Dendritic cell treated with granulocyte-macrophage colony-stimulating factor and Interleukin-4, amounts not matched to agents 40 ng/mL and 50 ng/mL, for 4 days (primary cell): ENCODE results near the gene ICE1.
"Not testable (repeated sequence)": the region's sequence is repeated elsewhere in the genome, so short reads cannot be mapped to it uniquely, and the experiment has no call there.

Experiments used
- H3K27ac Mint-ChIP-seq: one replicate; pipeline ENCODE4 v1.8.0; 2022; ENCODE audit warnings: mild to moderate bottlenecking, mixed read lengths
- H3K27me3 Mint-ChIP-seq: one replicate; pipeline ENCODE4 v1.8.0; 2022; ENCODE audit warnings: mild to moderate bottlenecking, mixed read lengths
- H3K36me3 Mint-ChIP-seq: one replicate; pipeline ENCODE4 v1.8.0; 2022; ENCODE audit warnings: low read depth, mixed read lengths
- H3K4me1 Mint-ChIP-seq: one replicate; pipeline ENCODE4 v1.8.0; 2022; ENCODE audit warnings: low read depth, mixed read lengths
- H3K4me3 Mint-ChIP-seq: one replicate; pipeline ENCODE4 v1.8.0; 2022; ENCODE audit warnings: mild to moderate bottlenecking, moderate library complexity, mixed read lengths
- H3K9me3 Mint-ChIP-seq: one replicate; pipeline ENCODE4 v1.8.0; 2022; ENCODE audit warnings: mixed read lengths
- intact Hi-C: fragments of 100-400 bp; cut with micrococcal nuclease; formaldehyde crosslinking; loops from one replicate; pipeline ENCODE4 v1.15.0; 2022

Gene ICE1

GRCh38 chr5:5479578-5479977, 57.1 kb downstream of the ICE1 start:
- H3K9me3 Mint-ChIP-seq, intact Hi-C loops, H3K27me3 Mint-ChIP-seq, H3K4me3 Mint-ChIP-seq, H3K4me1 Mint-ChIP-seq, H3K27ac Mint-ChIP-seq: not testable (repeated sequence)
- peaks cover 58% of the 10 kb centered on the region for H3K36me3 Mint-ChIP-seq

DNA sequence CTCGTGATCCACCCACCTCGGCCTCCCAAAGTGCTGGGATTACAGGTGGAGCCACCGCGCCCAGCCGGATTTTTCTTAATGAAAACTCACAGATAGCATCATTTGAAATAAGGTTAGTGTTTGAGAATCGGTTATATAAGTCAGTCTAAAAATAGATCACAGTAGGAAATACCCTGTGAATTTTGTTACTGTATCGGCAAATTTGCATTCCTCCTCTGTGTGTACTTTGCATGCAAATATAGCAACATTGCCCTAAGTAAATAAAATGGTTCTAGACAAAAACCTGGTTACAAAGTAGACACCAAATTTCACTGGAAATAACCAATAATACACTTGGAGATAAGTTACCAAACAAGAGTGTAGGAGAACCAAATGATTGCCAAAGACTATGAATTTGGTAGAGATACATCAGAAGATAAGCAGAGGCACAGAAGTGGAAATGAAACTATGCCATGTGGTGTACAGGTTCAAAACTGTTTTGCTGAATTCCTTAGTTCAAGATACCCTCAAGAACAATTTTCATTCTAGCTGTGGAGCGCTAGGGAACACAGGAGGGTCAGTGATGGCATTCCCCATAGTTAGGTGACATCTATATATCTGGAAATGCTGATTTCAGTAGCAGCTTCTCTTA, 58.1 kb downstream of the ICE1 start:
- H3K27ac Mint-ChIP-seq, result no peak overlapping the region
- H3K36me3 Mint-ChIP-seq, result peaks cover 51% of the 10 kb centered on the region
- H3K4me3 Mint-ChIP-seq, result no peak overlapping the region
- intact Hi-C loops, result no loop called here
- H3K9me3 Mint-ChIP-seq, result no peaks in the 10 kb centered on the region
- no peaks in the 10 kb centered on the region for H3K4me1 Mint-ChIP-seq
- H3K27me3 Mint-ChIP-seq, result no peaks in the 10 kb centered on the region

- intact Hi-C loops, result no loop called here
- no peak overlapping the region for H3K27ac Mint-ChIP-seq
- no peaks in the 10 kb centered on the region for H3K9me3 Mint-ChIP-seq
- no peaks in the 10 kb centered on the region for H3K4me1 Mint-ChIP-seq
- peaks cover 50% of the 10 kb centered on the region for H3K36me3 Mint-ChIP-seq
- no peak overlapping the region for H3K4me3 Mint-ChIP-seq
- H3K27me3 Mint-ChIP-seq, result no peaks in the 10 kb centered on the region
Measured at GRCh38 chr5:5481206-5481605, 58.7 kb downstream of the ICE1 start.

GRCh38 chr5:5481633-5482032, 59.2 kb downstream of the ICE1 start:
- no peak overlapping the region for H3K27ac Mint-ChIP-seq
- H3K36me3 Mint-ChIP-seq, result peaks cover 48% of the 10 kb centered on the region
- H3K4me3 Mint-ChIP-seq, result no peak overlapping the region
- H3K9me3 Mint-ChIP-seq, result no peaks in the 10 kb centered on the region
- no peaks in the 10 kb centered on the region for H3K27me3 Mint-ChIP-seq
- intact Hi-C loops, result no loop called here
- H3K4me1 Mint-ChIP-seq, result no peaks in the 10 kb centered on the region

- no peak overlapping the region for H3K27ac Mint-ChIP-seq
Measured at GRCh38 chr5:5483350-5483749, 60.9 kb downstream of the ICE1 start.

DNA sequence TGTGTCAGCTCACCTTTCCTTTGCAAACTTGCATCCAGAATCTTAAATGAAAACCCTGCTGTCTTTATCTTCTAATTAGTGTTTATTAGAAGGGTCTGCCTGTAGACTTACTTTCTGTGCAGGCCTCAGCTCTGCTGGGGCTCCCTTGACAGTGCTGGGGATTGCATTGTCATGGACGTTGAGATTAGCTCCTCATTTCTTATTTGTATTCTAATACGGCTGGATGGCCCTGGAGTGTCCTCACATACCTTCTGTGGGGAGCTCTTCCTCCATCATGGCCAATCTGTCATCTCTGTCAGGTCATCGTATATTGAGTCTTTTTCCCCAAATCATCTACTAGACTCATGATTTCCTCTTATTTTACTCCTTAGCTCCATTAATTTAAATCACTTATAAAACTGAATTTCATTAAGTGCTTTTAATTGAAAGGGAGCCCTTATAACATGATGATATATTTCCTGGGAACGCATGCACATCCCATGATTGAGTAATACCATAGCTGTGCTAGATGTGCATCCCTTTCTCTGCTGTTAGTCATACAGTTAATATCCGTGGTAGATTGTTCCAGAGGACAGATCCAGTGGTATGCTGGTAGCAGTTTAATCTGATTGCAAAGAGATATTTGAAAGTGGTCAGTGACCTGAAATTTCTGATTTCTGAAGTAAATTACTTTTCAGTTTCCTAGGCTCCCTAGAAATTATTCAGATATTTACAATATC, 61.6 kb downstream of the ICE1 start:
- Mint-ChIP-seq H3K4me1 (no peaks in the 10 kb centered on the region), H3K27ac (no peak overlapping the region), H3K4me3 (no peak overlapping the region), H3K27me3 (no peaks in the 10 kb centered on the region), H3K36me3 (peaks cover 44% of the 10 kb centered on the region), H3K9me3 (no peaks in the 10 kb centered on the region)
- intact Hi-C loops, result no loop called here

More at GRCh38 chr5:5483350-5483749, 60.9 kb downstream of the ICE1 start:
- Mint-ChIP-seq H3K9me3 (no peaks in the 10 kb centered on the region), H3K4me3 (no peak overlapping the region), H3K27me3 (no peaks in the 10 kb centered on the region), H3K4me1 (no peaks in the 10 kb centered on the region), H3K36me3 (peaks cover 42% of the 10 kb centered on the region)
- intact Hi-C loops, result no loop called here

DNA sequence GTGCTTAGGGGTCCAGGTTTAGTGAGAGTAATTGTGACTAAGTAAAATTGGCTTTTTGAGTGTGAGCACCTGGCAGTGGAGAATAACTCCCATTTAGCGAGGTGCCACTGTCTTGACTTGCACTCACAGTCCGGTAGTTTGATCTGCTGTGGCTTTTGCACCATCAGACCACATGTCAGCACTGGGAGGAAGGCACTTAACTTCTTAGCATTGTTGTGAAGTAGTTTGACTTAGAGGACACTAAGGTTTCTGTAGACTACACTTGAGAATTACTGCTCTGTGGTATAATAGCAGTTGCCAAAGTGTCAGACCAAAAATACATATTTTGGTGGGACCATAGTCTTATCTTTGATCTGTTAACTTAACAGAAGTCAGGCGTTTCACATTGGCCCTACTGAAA, 63.6 kb downstream of the ICE1 start:
- no peaks in the 10 kb centered on the region for H3K9me3 Mint-ChIP-seq
- H3K4me1 Mint-ChIP-seq, result no peaks in the 10 kb centered on the region
- no peaks in the 10 kb centered on the region for H3K27me3 Mint-ChIP-seq
- no peak overlapping the region for H3K27ac Mint-ChIP-seq
- intact Hi-C loops, result no loop called here
- peaks cover 58% of the 10 kb centered on the region for H3K36me3 Mint-ChIP-seq
- no peak overlapping the region for H3K4me3 Mint-ChIP-seq

GRCh38 chr5:5487585-5488360, 65.3 kb downstream of the ICE1 start:
- H3K27ac Mint-ChIP-seq, result no peak overlapping the region
- H3K36me3 Mint-ChIP-seq, result peaks cover 51% of the 10 kb centered on the region
- no peak overlapping the region for H3K4me3 Mint-ChIP-seq
- H3K9me3 Mint-ChIP-seq, result no peaks in the 10 kb centered on the region
- peaks cover 3% of the 10 kb centered on the region for H3K27me3 Mint-ChIP-seq
- H3K4me1 Mint-ChIP-seq, result peaks cover 15% of the 10 kb centered on the region
- intact Hi-C loops, result no loop called here

DNA sequence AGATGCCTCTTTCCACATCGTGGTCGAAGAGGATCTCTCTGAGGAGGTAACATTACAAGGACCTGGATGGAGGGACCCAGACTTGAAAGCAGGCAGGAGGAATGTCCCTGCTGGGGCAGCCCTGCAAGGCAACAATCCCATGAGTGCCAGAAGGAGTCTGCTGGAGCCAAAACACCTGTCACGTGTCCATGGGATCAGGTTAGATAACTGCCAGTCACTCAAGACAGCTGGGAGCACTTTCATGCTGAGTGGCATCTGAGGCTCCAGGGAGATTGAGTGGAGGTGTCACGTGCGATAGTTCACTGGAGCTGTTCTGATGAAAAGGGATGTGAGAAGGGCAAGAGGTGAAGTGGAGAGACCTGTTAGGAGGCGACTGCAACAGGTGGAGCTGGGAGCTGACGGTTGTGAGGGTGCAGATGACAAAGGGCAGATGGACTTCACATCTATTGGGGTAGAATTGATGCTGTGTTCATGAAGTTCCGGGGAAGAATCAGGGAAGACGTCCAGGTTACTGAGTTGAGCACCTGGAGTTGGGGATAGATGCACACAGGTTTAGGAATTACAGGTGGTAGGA, 68.4 kb downstream of the ICE1 start:
- Mint-ChIP-seq H3K27ac (no peak overlapping the region), H3K4me3 (no peak overlapping the region), H3K27me3 (peaks cover 18% of the 10 kb centered on the region), H3K36me3 (peaks cover 40% of the 10 kb centered on the region), H3K4me1 (peaks cover 30% of the 10 kb centered on the region), H3K9me3 (no peaks in the 10 kb centered on the region)
- intact Hi-C loops, result no loop called here

DNA sequence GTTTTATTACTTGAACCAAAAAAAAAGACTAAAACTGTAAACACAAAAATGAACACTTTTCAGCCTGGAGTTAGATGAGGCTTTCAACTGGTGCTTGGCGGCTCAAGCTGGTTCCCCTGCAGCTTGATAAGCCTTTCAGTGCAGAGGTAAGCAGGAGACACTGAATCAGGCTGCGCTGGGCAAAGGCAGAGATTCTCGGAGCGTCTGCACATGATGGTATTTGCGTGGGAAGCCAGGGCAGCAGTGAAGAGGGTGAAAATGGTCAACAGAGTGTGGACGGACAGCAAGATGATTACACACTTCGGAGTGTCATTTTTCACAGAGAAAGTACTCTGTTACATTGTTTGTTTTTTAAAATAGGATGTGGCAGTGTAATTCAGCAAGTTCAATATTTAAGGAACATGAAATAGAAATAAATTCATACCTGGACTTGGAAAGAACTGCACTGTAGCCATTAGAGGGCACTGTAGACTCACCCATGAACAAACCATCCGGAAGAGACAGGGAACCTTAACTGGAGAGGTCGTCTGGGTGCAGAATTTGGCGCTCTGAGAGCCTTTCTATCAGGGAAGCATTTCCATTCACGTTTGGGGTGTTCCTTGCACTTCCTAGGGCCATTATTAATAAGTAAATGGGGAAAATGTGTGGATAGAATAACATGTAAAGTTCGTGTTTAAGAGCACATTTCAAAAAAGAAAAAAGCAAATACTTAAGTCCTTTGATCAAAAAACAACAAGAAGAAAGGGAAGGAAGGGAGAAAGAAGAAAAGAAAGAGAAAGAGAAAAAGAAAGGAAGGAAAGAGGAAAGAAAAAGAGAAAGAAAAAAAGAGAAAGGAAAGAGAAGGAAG, 69.8 kb downstream of the ICE1 start:
- H3K9me3 Mint-ChIP-seq, result no peaks in the 10 kb centered on the region
- no peak overlapping the region for H3K4me3 Mint-ChIP-seq
- peaks cover 30% of the 10 kb centered on the region for H3K36me3 Mint-ChIP-seq
- intact Hi-C loops, result no loop called here
- H3K27ac Mint-ChIP-seq, result no peak overlapping the region
- peaks cover 31% of the 10 kb centered on the region for H3K27me3 Mint-ChIP-seq
- H3K4me1 Mint-ChIP-seq, result peaks cover 30% of the 10 kb centered on the region

- H3K4me3 Mint-ChIP-seq, H3K9me3 Mint-ChIP-seq, intact Hi-C loops, H3K27ac Mint-ChIP-seq: not testable (repeated sequence)
- Mint-ChIP-seq H3K36me3 (peaks cover 29% of the 10 kb centered on the region), H3K27me3 (peaks cover 37% of the 10 kb centered on the region), H3K4me1 (peaks cover 30% of the 10 kb centered on the region)
Measured at GRCh38 chr5:5492934-5493271, 70.4 kb downstream of the ICE1 start.

GRCh38 chr5:5494489-5495402, 72.3 kb downstream of the ICE1 start:
- Mint-ChIP-seq H3K36me3 (peaks cover 11% of the 10 kb centered on the region), H3K27ac (no peak overlapping the region), H3K4me3 (peak overlapping the region; percentile 41), H3K27me3 (peaks cover 43% of the 10 kb centered on the region), H3K4me1 (peaks cover 30% of the 10 kb centered on the region), H3K9me3 (no peaks in the 10 kb centered on the region)
- intact Hi-C loops, result no loop called here
